Hepatocyte (in vitro differentiated cells): ENCODE data around the gene IFFO2.

ENCODE experiments used
- CTCF ChIP-seq: fragments of 200-600 bp; sonication (generic); IDR thresholded peaks from 2 replicates; pipeline ENCODE4 v1.5.1; 2016; ENCODE audit warnings: antibody characterized with exemption, mild to moderate bottlenecking; ENCODE audit not compliant: poor library complexity
- EZH2 ChIP-seq: fragments of 200-600 bp; sonication (generic); IDR thresholded peaks from 2 replicates; pipeline ENCODE4 v1.6.1; 2016; ENCODE audit warnings: antibody characterized with exemption, mild to moderate bottlenecking, borderline replicate concordance
- EZH2phosphoT487 ChIP-seq: fragments of 200-600 bp; sonication (generic); IDR thresholded peaks from one replicate; pipeline ENCODE4 v1.6.1; 2018; ENCODE audit warnings: antibody characterized with exemption, mild to moderate bottlenecking, low read depth, moderate library complexity; ENCODE audit not compliant: unreplicated experiment, severe bottlenecking

GRCh38 chr1:18959591-18959990, 3.1 kb upstream of the IFFO2 start:
- TF ChIP-seq EZH2 (no peak), CTCF (no peak), EZH2phosphoT487 (no peak)
